ENCODE data around the gene MPPED2. TPM values are rescaled to one million over a fixed set of nuclear protein-coding genes. Genes with fewer than 3 reads are reported as not detected.
"Not testable (repeated sequence)": the region's sequence is repeated elsewhere in the genome, so short reads cannot be mapped to it uniquely, and the experiment has no call there.

MPPED2 gene
- total and polyA plus RNA-seq, 7 donors = 0.80 to 19.1 (median 6.8) TPM; not detected in 2

DNA sequence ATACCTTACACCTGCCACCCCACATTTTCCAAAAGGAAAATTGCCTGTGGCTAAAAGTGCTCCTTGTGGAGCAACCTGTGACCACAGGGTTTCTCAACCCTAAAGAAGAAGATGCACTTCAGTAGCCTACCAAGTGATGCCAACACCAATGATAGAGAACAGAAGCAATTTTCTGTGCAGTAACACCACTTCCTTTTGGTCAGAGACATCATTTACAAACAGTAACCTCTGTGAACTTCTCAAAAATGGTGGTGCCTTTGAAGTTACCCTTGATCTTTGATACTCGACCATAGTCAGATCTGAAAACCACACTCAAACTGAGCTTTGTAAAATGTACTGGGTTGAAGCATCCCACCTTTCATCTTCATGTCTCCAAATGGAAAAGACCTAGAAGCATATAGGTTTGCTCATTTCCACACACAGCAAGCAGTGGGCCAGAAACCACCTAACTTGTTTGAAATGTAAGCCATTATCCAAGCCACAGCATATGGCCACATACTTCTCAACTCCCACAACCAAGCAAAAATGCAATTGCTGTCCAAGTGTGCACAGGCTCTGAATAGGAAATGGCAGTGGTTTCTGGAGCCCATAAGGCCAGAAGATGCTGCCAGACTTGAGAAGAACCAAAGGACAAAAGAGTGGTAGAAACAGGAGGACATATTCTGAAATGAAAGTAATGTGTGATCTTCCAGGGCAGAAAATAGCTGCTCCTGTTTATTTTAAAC is 24.3 kb downstream of the MPPED2 start:
- Histone ChIP-seq H3K9me3 (no peaks in the 10 kb centered on the region), H3K27me3 (no peaks in the 10 kb centered on the region), H3K4me1 (peaks cover 0 to 15% (median 9%) of the 10 kb centered on the region in 4 donors), H3K36me3 (no peaks in the 10 kb centered on the region), H3K27ac (no peak overlapping the region), H3K4me3 (no peak overlapping the region)
- DNase-seq = no peak
- TF ChIP-seq, protein P1, sequence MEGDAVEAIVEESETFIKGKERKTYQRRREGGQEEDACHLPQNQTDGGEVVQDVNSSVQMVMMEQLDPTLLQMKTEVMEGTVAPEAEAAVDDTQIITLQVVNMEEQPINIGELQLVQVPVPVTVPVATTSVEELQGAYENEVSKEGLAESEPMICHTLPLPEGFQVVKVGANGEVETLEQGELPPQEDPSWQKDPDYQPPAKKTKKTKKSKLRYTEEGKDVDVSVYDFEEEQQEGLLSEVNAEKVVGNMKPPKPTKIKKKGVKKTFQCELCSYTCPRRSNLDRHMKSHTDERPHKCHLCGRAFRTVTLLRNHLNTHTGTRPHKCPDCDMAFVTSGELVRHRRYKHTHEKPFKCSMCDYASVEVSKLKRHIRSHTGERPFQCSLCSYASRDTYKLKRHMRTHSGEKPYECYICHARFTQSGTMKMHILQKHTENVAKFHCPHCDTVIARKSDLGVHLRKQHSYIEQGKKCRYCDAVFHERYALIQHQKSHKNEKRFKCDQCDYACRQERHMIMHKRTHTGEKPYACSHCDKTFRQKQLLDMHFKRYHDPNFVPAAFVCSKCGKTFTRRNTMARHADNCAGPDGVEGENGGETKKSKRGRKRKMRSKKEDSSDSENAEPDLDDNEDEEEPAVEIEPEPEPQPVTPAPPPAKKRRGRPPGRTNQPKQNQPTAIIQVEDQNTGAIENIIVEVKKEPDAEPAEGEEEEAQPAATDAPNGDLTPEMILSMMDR (IDR thresholded peaks at IDR 0.05) = no peak
- no peak for TF ChIP-seq POLR2A (IDR thresholded peaks at IDR 0.05)
- TF ChIP-seq POLR2AphosphoS5 (IDR thresholded peaks at IDR 0.05) = no peak
- no peak for TF ChIP-seq EP300 (IDR thresholded peaks at IDR 0.05)
- WGBS, 2 donors = 51 to 69% methylated on average over 1 of the region's 1 CpG
- intact Hi-C loops (cut with DNase I) = no loop called here

DNA sequence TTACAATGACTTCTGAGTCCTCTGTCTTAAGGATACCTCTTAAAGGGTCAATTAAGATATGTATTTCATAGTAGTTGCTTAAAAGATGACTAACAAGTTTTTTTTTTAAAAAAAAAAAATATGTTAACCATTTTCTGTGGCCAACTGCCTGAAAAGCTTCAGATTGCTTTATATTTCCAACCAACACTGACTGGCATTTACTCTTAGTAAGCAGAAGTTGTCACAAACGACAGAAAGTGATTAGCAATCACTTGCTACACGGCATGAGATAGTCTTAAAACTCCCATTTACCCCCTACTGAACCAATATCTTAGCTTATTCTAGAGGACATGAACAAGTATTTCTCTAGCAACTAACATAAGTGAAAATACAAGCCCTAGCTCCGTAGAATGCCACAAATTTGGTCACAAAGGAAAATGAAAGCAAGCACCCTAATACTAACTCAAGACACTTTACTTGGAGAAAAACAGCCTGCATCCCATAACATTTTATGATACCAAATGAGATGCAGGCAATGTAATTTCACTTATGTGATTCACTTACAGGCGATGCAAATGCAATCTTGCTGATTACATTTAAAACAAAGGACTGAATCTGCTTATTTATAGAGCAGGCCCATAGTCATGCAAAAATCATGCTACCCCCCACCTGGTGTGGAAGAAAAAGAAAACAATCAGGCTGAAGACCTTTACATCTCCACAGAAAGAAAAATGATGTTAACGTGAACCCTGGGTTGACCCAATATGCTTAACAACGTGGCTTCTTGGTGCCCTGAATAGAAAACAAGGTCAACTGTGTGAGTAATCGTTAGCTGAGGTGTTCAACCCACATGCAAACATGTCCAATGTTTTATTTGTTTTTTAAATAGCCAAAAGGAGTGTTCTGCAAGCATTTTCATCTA is 25.7 kb downstream of the MPPED2 start:
- peak overlapping the region in 3 of 4 donors; percentile 2 to 24 (median 23) for H3K4me3 ChIP-seq

DNA sequence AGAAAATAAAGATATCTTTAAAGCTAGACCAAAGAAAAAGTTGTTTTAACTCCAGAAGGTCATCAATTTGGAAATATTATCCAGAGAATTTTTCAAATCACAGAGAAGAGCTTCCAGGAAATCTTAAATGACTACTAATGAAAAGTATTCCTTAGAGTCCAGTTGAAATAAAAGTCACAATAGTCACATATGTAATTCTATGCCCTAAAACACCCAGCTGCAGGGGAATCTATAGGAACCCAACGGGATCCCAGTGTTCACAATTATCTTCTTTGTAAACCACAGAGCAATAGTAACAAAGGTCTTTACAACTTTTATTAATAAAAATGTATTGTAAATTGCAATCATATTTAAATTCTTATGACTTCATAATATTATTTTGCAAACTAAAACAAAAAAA is 27.1 kb downstream of the MPPED2 start:
- 90 to 91% methylated on average over 1 of the region's 1 CpG for WGBS, 2 donors
- Histone ChIP-seq H3K4me3 (no peak overlapping the region), H3K4me1 (peaks cover 0 to 15% (median 8%) of the 10 kb centered on the region in 4 donors), H3K9me3 (no peaks in the 10 kb centered on the region), H3K27me3 (no peaks in the 10 kb centered on the region), H3K36me3 (no peaks in the 10 kb centered on the region), H3K27ac (no peak overlapping the region)
- TF ChIP-seq, protein P1 (IDR thresholded peaks at IDR 0.05) = no peak
- no peak for TF ChIP-seq EP300 (IDR thresholded peaks at IDR 0.05)
- TF ChIP-seq POLR2A (IDR thresholded peaks at IDR 0.05) = no peak
- no peak for TF ChIP-seq POLR2AphosphoS5 (IDR thresholded peaks at IDR 0.05)
- intact Hi-C loops (cut with DNase I) = no loop called here
- DNase-seq = no peak

More for the DNA sequence above, 25.7 kb downstream of the MPPED2 start:
- H3K36me3 ChIP-seq = no peaks in the 10 kb centered on the region
- H3K9me3 ChIP-seq = no peaks in the 10 kb centered on the region
- no peak for DNase-seq
- intact Hi-C loops (cut with DNase I) = no loop called here
- peaks cover 0 to 15% (median 8%) of the 10 kb centered on the region in 4 donors for H3K4me1 ChIP-seq
- H3K27me3 ChIP-seq = no peaks in the 10 kb centered on the region
- TF ChIP-seq EP300 (IDR thresholded peaks at IDR 0.05) = no peak
- TF ChIP-seq, protein P1 (IDR thresholded peaks at IDR 0.05) = no peak
- TF ChIP-seq POLR2AphosphoS5 (IDR thresholded peaks at IDR 0.05) = no peak
- WGBS, 2 donors = 53 to 67% methylated on average over 7 of the region's 7 CpGs
- H3K27ac ChIP-seq = peak overlapping the region in 2 of 4 donors; percentile 38 to 58

DNA sequence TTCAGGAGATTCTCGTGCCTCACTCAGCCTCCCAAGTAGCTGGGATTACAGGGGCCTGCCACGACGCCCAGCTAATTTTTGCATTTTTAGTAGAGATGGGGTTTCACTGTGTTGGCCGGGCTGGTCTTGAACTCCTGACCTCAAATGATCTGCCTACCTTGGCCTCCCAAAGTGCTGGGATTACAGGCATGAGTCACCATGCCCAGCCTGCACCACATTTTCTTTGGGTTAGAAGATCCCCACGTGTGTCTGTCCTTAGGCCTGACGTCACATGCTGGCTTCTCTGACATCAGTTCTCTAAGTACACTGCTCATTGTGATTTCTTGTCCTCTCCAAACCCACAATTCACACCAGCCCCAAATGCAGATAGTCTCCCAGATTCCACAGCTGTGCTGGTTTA is 31.6 kb downstream of the MPPED2 start:
- 88 to 89% methylated on average over 6 of the region's 6 CpGs for WGBS, 2 donors
- H3K27me3 ChIP-seq; intact Hi-C loops (cut with DNase I); H3K4me3 ChIP-seq; H3K27ac ChIP-seq; H3K9me3 ChIP-seq; DNase-seq; H3K36me3 ChIP-seq: not testable (repeated sequence)
- peaks cover 0 to 20% (median 17%) of the 10 kb centered on the region in 4 donors for H3K4me1 ChIP-seq

DNA sequence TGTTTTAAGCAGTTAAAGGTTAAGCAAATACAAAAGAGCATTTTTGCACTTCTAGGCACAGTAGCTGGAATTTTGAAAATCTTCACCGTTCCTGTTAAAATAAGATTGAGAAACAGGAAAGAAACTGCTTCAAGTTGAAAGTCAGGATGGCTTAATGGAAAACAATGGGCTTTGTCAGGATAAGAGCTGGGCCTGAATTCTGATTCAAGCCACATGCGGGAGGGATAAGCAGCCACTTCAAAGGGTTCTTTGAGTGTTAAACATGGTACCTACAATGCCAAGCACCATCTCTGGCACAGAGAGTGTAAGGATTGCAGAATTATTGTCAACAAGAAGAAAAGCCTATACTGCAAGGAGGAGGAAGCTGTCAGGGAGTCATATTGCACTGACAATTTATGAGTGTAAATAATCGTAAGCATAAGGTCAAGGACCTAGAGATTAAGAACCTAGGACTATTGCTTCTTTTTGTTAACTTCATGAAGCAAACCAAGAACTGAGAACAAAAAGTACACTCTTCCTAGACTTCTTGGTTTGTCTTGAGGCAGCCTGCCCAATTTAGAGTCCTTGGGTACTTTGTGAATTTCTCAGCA is 32.5 kb downstream of the MPPED2 start:
- Histone ChIP-seq H3K4me3 (no peak overlapping the region), H3K9me3 (no peaks in the 10 kb centered on the region), H3K36me3 (no peaks in the 10 kb centered on the region), H3K4me1 (peaks cover 0 to 27% (median 23%) of the 10 kb centered on the region in 4 donors), H3K27me3 (no peaks in the 10 kb centered on the region), H3K27ac (no peak overlapping the region)
- DNase-seq = no peak
- TF ChIP-seq, protein P1 (IDR thresholded peaks at IDR 0.05) = no peak
- TF ChIP-seq POLR2AphosphoS5 (IDR thresholded peaks at IDR 0.05) (no peak), POLR2A (IDR thresholded peaks at IDR 0.05) (no peak), EP300 (IDR thresholded peaks at IDR 0.05) (no peak)
- 38 to 54% methylated on average over 3 of the region's 3 CpGs for whole genome bisulfite sequencing, 2 donors
- intact Hi-C loops (cut with DNase I) = no loop called here
